Endothelial cell of hepatic sinusoid (primary cell): ENCODE data around the gene SHISA7.
"Not testable (repeated sequence)": the region's sequence is repeated elsewhere in the genome, so short reads cannot be mapped to it uniquely, and the experiment has no call there.

ENCODE experiments used
- in situ Hi-C: cut with HindIII; loops from 2 replicates; pipeline ENCODE4 v1.10.0; 2017; ENCODE audit warnings: low sequenced_read_pairs

Gene SHISA7

DNA sequence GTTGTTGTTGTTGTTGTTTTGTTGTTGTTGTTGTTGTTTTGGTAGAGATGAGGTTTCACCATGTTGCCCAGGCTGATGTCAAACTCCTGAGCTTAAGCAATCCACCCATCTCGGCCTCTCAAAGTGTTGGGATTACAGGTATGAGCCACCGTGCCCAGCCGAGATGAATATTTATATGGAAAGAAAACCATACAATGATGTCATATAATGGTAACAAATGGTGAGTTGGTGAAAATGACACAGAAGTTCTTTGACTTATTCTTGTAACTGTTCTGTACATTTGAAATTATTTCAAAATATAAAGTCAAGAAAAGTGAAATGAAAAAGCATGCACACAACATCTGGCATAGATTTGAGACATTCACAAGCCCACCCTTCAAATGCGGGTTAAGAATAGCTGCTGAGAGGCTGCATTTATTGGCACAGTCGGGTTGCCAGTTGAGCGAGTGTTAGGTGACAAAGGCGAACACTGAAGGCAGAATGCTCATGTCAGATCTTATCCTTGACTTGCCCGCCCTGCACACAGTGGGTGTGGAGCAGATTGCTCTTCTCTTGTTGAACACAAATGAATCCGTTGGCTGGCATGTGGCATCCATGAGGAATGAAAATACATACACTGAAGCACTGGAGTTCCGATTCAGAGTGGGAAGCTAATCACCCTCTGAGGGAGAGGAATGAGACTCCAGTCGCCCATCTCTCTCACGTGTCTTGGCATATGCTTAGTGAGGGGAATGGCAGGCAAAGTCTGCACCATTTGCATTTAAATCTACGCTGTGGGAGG is 19.7 kb downstream of the SHISA7 start:
- in situ Hi-C loops = no loop called here

GRCh38 chr19:55421281-55421680 is 21.8 kb downstream of the SHISA7 start:
- in situ Hi-C loops = not testable (repeated sequence)

GRCh38 chr19:55419624-55420236 is 23.4 kb downstream of the SHISA7 start:
- in situ Hi-C loops = loop anchor here (10.0 kb wide), 1 partner anchor 125 kb away; no protein-coding TSS in a partner anchor

DNA sequence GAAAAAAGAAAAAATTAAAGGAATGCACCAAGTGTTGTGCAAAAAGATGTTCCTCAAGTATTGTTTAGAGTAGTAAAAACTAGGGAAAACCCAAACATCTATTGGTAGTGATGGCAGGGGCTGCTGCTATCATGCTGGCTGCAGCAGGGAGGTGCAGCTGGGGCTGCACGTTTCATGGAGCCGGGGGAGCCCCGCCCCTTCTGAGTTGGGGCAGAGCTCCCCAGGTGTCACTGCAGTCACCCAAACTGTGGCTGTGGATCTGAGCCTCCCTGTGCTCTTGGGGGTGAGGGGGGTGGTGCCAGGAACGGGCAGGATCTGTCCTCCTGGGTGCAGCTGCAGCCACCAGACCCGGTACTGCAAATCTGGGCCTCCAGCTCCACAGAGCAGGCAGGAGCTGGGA is 24.0 kb downstream of the SHISA7 start:
- in situ Hi-C loops = loop anchor here (10.0 kb wide), 1 partner anchor 124 kb away; no protein-coding TSS in a partner anchor

DNA sequence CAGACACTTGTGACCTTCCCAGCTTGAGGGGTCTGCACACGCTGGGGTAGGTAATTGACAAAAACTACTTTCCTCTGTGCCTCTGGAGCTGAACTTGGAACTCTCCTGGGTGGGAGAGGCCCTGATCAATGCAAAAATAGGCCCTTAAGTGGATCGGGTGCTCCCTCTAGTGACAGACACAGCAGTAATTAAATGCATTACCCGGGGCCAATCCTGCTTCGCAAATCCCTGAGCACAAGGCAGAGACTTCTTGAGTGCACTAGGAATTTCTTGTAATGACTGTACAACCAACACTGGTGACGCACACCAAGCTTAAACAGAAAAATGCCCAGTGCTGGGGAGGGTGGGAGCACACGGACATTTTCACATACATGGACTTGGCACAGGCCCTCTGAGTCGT is 24.9 kb downstream of the SHISA7 start:
- in situ Hi-C loops = loop anchor here (10.0 kb wide), 1 partner anchor 123 kb away; no protein-coding TSS in a partner anchor

DNA sequence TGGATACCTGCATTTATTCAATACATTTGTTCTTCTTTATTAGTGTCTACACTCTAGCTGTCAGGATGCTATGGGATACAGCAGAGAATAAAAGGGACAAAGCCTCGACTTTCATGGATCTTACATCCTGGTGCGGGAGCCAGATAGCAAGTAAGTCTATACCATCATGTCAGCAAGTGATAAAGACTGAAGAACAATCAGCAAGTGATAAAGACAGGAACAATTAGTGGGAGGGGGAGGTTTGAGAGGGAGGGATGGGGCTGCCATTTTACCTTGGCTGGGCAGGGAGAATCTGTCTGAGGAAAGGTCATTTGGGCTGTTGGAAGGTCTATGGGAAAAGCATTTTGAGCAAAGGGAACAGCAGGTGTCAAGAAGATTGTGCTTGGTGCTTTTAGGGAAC is 32.9 kb downstream of the SHISA7 start:
- in situ Hi-C loops = loop anchor here (5.0 to 10.0 kb wide), 3 partner anchors 102 to 238 kb away; no protein-coding TSS in a partner anchor

DNA sequence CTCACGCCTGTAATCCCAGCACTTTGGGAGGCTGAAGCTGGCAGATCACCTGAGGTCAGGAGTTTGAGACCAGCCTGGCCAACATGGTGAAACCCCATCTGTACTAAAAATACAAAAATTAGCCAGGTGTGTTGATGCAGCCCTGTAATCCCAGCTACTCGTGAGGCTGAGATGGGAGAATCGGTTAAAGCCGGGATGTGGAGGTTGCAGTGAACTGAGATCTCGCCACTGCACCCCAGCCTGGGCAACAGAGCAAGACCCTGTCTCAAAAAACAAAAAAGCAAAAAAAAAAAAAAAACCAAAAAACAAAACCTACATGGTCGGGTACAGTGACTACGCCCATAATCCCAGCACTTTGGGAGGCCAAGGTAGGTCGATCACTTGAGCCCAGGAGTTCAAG is 33.9 kb downstream of the SHISA7 start:
- in situ Hi-C loops = not testable (repeated sequence)

- in situ Hi-C loops = no loop called here
Measured at GRCh38 chr19:55408533-55408872, 34.6 kb downstream of the SHISA7 start.

DNA sequence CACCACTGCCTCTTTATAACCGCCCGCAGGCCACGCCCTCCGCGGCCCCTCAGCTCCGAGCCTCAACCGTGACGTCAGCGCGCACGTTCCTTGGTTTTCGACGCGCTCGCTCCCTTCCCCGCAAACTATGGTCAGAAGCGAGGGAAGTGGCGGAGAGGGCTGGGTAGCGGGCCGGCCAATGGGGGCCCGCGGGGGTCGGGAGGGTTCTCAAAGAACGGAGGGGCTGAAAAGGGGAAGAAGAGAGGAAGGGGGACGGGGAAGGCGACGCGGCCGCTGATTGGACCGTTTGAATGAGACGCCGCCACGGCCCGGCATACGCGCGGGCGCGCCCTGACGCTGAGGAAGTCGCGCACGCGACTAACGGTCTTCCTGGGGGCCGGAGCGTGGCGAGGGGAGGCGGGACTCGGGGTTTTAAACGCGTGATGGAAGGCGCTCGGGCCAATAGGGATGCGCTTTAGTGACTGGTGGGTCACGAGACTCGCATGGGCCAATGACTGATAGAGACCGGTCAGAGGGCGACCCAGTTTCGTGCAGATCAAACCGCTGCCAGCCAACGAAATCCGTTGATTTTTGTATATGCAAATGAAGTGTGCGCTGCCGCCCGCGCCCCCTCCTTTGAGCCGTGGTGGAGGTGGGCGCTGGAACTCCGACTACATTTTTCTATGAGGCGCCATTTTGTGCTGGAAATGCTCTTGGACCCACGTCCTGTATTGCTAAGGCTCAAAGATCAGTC is 35.1 kb downstream of the SHISA7 start:
- in situ Hi-C loops = no loop called here

DNA sequence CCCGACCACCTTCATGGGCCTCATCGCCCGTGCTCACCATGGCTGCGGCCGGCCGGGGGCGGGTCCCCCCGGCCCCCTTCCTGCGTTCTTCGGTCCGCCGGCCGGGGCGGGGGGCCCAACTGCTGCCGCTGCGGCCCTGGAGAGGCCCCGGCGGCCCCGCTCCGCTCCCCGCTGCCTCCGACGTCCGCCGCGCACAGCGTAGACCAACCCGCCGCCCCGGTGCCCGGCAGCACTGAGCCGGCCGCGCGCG is 35.6 kb downstream of the SHISA7 start, which contains the start of gene UBE2S:
Gene UBE2S (minus strand): TSS at position 239 of the 250 bp plus-strand sequence. CDS start 199 bp downstream, at position 40.
- in situ Hi-C loops = not testable (repeated sequence)

DNA sequence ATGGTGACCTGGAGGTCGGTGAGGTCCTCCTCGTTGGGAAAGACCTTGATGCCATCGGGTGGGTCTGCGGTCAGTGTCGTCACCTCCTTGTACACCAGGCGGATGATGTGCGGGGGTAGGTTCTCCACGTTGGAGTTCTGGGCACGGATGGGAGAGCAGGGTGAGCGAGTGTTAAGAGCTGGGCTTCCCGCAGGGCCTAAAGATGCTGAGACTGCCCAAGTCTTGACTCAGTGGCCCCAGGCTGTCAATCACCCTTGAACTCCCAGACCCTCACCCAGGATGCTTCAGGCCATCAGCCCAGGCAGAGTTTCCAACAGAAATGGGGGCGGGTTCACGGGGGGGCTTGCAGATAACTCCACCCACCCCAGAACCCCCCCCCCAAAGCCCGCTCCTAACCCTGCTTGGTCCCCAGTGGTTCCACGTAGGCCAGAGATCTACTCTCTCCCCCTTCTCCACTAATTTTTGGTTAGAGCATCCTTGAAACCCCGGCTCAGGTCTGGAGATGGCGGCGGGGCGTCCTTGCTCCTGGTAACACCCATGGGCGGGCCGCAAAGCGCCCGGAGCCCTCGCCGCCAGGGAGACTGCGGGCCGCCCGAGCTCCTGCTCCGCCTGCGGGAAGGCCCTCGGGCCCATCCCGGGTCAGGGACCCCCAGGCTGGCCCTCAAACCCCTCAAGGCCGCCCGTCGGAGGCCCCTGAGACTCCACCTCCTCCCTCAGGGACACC is 36.1 kb downstream of the SHISA7 start:
- in situ Hi-C loops = no loop called here

DNA sequence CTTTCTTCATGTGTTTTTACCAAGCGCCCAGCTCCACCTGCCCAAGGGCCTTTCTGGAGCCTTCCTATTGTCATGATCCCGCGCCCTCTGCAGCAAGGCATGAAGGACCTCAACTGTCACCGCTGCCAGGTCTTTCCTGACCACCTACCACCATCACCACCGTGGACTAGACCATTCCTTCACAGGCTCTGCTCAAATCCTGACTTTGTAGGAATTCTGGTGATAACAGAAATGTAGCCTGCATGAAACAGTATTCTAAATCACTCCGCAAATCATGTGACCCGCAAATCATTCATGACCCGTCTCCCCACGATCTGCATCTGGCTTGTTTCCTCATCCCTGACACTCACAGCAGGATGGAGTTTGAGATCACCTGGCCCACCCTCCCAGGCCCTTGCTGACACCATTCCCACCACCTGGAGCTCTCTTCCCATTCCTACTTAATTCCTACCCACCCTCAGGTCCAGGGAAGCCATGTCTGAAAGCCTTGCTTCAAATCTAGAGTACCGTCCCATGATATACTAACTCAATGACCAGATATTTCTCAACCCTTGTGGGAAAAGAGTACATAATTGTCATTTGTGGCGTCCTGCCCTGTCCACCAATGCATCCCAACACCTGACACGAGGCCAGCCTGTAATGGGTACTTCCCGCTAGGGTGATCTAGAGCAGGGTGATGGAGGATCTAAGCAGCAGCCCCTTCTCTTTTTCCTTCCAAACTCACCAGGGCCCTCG is 36.8 kb downstream of the SHISA7 start:
- in situ Hi-C loops = no loop called here

- in situ Hi-C loops = no loop called here
Measured at GRCh38 chr19:55405638-55406037, 37.5 kb downstream of the SHISA7 start.

GRCh38 chr19:55402509-55402908 is 40.6 kb downstream of the SHISA7 start:
- in situ Hi-C loops = no loop called here

DNA sequence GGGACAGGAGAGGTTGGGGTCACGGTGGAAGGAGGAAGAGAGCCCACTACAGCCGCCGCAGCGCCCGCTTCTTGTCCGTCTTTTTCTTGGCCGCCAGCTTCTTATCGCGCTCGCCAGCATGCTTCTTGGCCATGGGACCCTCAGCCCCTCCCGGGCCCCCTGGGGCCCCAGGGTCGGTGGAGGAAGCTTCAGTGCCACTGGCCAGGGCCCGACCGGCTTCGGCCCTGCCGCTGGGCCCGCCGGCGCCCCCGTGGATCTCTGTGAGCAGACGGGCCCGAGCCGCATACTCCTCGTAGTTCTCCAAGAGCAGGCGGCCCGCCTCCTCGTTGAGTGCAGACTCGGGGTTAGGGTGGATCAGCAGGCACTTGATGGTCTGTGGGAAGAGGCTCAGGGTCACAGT is 41.7 kb downstream of the SHISA7 start:
- in situ Hi-C loops = not testable (repeated sequence)

DNA sequence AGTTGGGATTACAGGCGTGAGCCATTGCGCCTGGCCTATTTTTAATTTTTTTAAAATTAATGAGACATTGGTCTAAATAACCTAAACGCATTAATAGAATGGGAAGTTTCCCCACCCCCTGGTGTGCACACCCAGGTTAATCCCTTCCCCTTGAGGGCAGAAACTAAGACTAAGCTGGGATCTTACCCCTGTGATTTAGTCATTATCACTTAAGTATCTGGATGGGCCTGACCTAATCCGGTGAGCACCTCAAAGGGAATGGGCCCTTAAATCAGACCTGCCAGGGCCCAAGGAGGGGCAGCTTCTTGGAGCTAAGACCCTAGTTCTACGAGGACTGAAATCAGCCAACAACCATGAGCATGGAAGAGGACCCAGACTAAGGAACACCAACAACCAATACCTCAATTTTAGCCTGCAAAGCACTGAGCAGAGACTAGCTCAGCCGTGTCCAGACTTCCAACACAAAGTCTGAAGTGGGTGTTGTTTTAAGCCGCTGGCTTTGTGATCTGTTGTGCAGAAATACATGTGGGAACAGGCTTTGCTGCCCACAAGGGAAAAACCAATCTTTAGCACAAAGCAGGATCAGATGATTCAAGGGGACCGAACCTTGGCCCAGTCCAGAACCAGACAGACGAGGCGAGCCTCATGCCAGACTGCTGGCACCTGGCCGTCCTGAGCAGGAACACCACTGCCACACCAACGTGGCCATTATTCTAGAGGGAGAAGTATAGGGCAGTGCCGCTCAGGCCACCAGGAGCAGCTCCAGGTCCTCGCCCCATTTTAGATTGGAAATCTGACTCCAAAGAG is 42.6 kb downstream of the SHISA7 start:
- in situ Hi-C loops = no loop called here

DNA sequence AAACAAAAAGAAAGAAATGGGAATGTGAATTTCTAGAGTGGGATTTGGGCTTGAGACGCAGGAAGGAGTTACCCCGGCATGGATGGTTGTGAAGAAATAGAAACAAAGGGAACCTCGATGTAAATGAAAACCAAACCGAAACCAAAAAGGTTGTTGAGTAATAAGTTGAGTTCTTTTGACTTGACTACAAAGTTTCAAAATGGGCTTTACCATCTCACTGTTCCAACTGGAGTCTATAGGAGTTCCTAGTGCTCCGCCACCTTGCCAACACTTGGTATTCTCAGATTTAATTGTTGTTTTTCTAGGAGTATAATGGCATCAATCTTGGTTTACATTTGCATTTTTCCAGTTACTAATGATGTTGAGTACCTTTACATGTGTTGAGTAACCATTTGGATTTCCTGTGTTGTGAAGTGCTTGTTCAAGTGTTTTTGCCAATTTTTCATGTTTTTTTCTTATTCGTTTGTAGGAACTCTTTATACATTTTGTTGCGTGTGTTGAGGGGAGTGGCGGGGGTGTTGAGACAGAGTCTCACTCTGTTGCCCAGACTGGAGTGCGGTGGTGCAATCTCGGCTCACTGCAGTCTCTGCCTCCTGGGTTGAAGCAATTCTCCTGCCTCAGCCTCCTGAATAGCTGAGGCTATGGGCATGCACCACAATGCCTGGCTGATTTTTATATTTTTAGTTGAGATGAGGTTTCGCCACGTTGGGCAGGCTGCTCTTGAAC is 44.7 kb downstream of the SHISA7 start:
- in situ Hi-C loops = no loop called here

GRCh38 chr19:55392820-55393761 is 50.0 kb downstream of the SHISA7 start:
- in situ Hi-C loops = loop anchor here (5.0 kb wide), 2 partner anchors 46 to 96 kb away; no protein-coding TSS in a partner anchor
